ENCODE measurements around the gene RANBP17. TPM values are rescaled to one million over a fixed set of nuclear protein-coding genes. Genes with fewer than 3 reads are reported as not detected.
"Not testable (repeated sequence)": the region's sequence is repeated elsewhere in the genome, so short reads cannot be mapped to it uniquely, and the experiment has no call there.

RANBP17 gene
- total and polyA plus RNA-seq, 5 donors: 0.72 to 7.1 (median 5.7) TPM

GRCh38 chr5:170867825-170868224, 6.0 kb downstream of the RANBP17 start:
- no peak for ATAC-seq
- H3K27ac ChIP-seq (ENCODE audit: low read length): no peak overlapping the region
- DNase-seq: no peak
- peaks cover 1% of the 10 kb centered on the region for H3K4me1 ChIP-seq (ENCODE audit: control insufficient read depth, insufficient read depth, low read length)
- intact Hi-C loops (cut with DNase I): no loop called here
- no peaks in the 10 kb centered on the region for H3K27me3 ChIP-seq (ENCODE audit: control insufficient read depth, insufficient read depth)
- H3K9me3 ChIP-seq (ENCODE audit: control insufficient read depth, low read length): no peaks in the 10 kb centered on the region
- WGBS: 64% methylated on average over 1 of the region's 1 CpG
- no peak overlapping the region for H3K4me3 ChIP-seq (ENCODE audit: low read length)

- intact Hi-C loops (cut with DNase I); ATAC-seq; DNase-seq; H3K27ac ChIP-seq (ENCODE audit: low read length); H3K9me3 ChIP-seq (ENCODE audit: control insufficient read depth, low read length); H3K4me1 ChIP-seq (ENCODE audit: control insufficient read depth, insufficient read depth, low read length); H3K27me3 ChIP-seq (ENCODE audit: control insufficient read depth, insufficient read depth); H3K4me3 ChIP-seq (ENCODE audit: low read length): not testable (repeated sequence)
Measured at GRCh38 chr5:170870390-170870789, 8.6 kb downstream of the RANBP17 start.

GRCh38 chr5:170874017-170874416, 12.2 kb downstream of the RANBP17 start:
- H3K4me1 ChIP-seq (ENCODE audit: control insufficient read depth, insufficient read depth, low read length): no peaks in the 10 kb centered on the region
- no peak overlapping the region for H3K27ac ChIP-seq (ENCODE audit: low read length)
- ATAC-seq (no peak), DNase-seq (no peak)
- 97% methylated on average over 2 of the region's 2 CpGs for WGBS
- intact Hi-C loops (cut with DNase I): no loop called here
- H3K9me3 ChIP-seq (ENCODE audit: control insufficient read depth, low read length): no peaks in the 10 kb centered on the region
- H3K4me3 ChIP-seq (ENCODE audit: low read length): no peak overlapping the region
- H3K27me3 ChIP-seq (ENCODE audit: control insufficient read depth, insufficient read depth): no peaks in the 10 kb centered on the region

GRCh38 chr5:170875811-170876210, 14.0 kb downstream of the RANBP17 start:
- intact Hi-C loops (cut with DNase I): no loop called here
- Histone ChIP-seq H3K27me3 (ENCODE audit: control insufficient read depth, insufficient read depth) (no peaks in the 10 kb centered on the region), H3K27ac (ENCODE audit: low read length) (no peak overlapping the region), H3K4me3 (ENCODE audit: low read length) (no peak overlapping the region), H3K9me3 (ENCODE audit: control insufficient read depth, low read length) (no peaks in the 10 kb centered on the region), H3K4me1 (ENCODE audit: control insufficient read depth, insufficient read depth, low read length) (no peaks in the 10 kb centered on the region)
- no peak for DNase-seq
- WGBS: 96% methylated on average over 4 of the region's 4 CpGs
- no peak for ATAC-seq

GRCh38 chr5:170880084-170880483, 18.3 kb downstream of the RANBP17 start:
- Histone ChIP-seq H3K27me3 (ENCODE audit: control insufficient read depth, insufficient read depth) (no peaks in the 10 kb centered on the region), H3K9me3 (ENCODE audit: control insufficient read depth, low read length) (no peaks in the 10 kb centered on the region), H3K27ac (ENCODE audit: low read length) (no peak overlapping the region), H3K4me1 (ENCODE audit: control insufficient read depth, insufficient read depth, low read length) (no peaks in the 10 kb centered on the region), H3K4me3 (ENCODE audit: low read length) (no peak overlapping the region)
- WGBS: 85% methylated on average over 2 of the region's 2 CpGs
- intact Hi-C loops (cut with DNase I): no loop called here
- ATAC-seq (no peak), DNase-seq (no peak)

- no peaks in the 10 kb centered on the region for H3K27me3 ChIP-seq (ENCODE audit: control insufficient read depth, insufficient read depth)
- H3K4me3 ChIP-seq (ENCODE audit: low read length): no peak overlapping the region
- ATAC-seq (no peak), DNase-seq (no peak)
- no peak overlapping the region for H3K27ac ChIP-seq (ENCODE audit: low read length)
- H3K9me3 ChIP-seq (ENCODE audit: control insufficient read depth, low read length): no peaks in the 10 kb centered on the region
- WGBS: 96% methylated on average over 3 of the region's 3 CpGs
- intact Hi-C loops (cut with DNase I): no loop called here
- no peaks in the 10 kb centered on the region for H3K4me1 ChIP-seq (ENCODE audit: control insufficient read depth, insufficient read depth, low read length)
Measured at GRCh38 chr5:170882345-170882744, 20.5 kb downstream of the RANBP17 start.

- Histone ChIP-seq H3K27me3 (ENCODE audit: control insufficient read depth, insufficient read depth) (no peaks in the 10 kb centered on the region), H3K4me1 (ENCODE audit: control insufficient read depth, insufficient read depth, low read length) (no peaks in the 10 kb centered on the region), H3K4me3 (ENCODE audit: low read length) (no peak overlapping the region), H3K9me3 (ENCODE audit: control insufficient read depth, low read length) (no peaks in the 10 kb centered on the region), H3K27ac (ENCODE audit: low read length) (no peak overlapping the region)
- ATAC-seq: no peak
- intact Hi-C loops (cut with DNase I): no loop called here
- no peak for DNase-seq
Measured at GRCh38 chr5:170885256-170885655, 23.4 kb downstream of the RANBP17 start.

GRCh38 chr5:170885809-170886208, 24.0 kb downstream of the RANBP17 start:
- Histone ChIP-seq H3K27me3 (ENCODE audit: control insufficient read depth, insufficient read depth) (no peaks in the 10 kb centered on the region), H3K4me1 (ENCODE audit: control insufficient read depth, insufficient read depth, low read length) (no peaks in the 10 kb centered on the region), H3K9me3 (ENCODE audit: control insufficient read depth, low read length) (no peaks in the 10 kb centered on the region), H3K27ac (ENCODE audit: low read length) (no peak overlapping the region), H3K4me3 (ENCODE audit: low read length) (no peak overlapping the region)
- DNase-seq: no peak
- 79% methylated on average over 2 of the region's 2 CpGs for WGBS
- intact Hi-C loops (cut with DNase I): no loop called here
- no peak for ATAC-seq

GRCh38 chr5:170886210-170886894, 24.5 kb downstream of the RANBP17 start:
- intact Hi-C loops (cut with DNase I): no loop called here
- 93% methylated on average over 3 of the region's 3 CpGs for WGBS
- Histone ChIP-seq H3K4me1 (ENCODE audit: control insufficient read depth, insufficient read depth, low read length) (no peaks in the 10 kb centered on the region), H3K27me3 (ENCODE audit: control insufficient read depth, insufficient read depth) (no peaks in the 10 kb centered on the region), H3K27ac (ENCODE audit: low read length) (no peak overlapping the region), H3K9me3 (ENCODE audit: control insufficient read depth, low read length) (no peaks in the 10 kb centered on the region), H3K4me3 (ENCODE audit: low read length) (no peak overlapping the region)
- ATAC-seq (no peak), DNase-seq (no peak)

- 95% methylated on average over 2 of the region's 2 CpGs for WGBS
- H3K4me3 ChIP-seq (ENCODE audit: low read length): no peak overlapping the region
- intact Hi-C loops (cut with DNase I): no loop called here
Measured at GRCh38 chr5:170892196-170892595, 30.4 kb downstream of the RANBP17 start.

GRCh38 chr5:170894665-170895064, 32.8 kb downstream of the RANBP17 start:
- 25% methylated on average over 2 of the region's 2 CpGs for WGBS
- H3K4me3 ChIP-seq (ENCODE audit: low read length): no peak overlapping the region
- no peak overlapping the region for H3K27ac ChIP-seq (ENCODE audit: low read length)
- ATAC-seq (no peak), DNase-seq (no peak)
- H3K4me1 ChIP-seq (ENCODE audit: control insufficient read depth, insufficient read depth, low read length): no peaks in the 10 kb centered on the region
- no peaks in the 10 kb centered on the region for H3K9me3 ChIP-seq (ENCODE audit: control insufficient read depth, low read length)
- no peaks in the 10 kb centered on the region for H3K27me3 ChIP-seq (ENCODE audit: control insufficient read depth, insufficient read depth)
- intact Hi-C loops (cut with DNase I): no loop called here

More at GRCh38 chr5:170892196-170892595, 30.4 kb downstream of the RANBP17 start:
- no peaks in the 10 kb centered on the region for H3K4me1 ChIP-seq (ENCODE audit: control insufficient read depth, insufficient read depth, low read length)
- no peak for ATAC-seq
- no peaks in the 10 kb centered on the region for H3K27me3 ChIP-seq (ENCODE audit: control insufficient read depth, insufficient read depth)
- DNase-seq: no peak
- H3K9me3 ChIP-seq (ENCODE audit: control insufficient read depth, low read length): no peaks in the 10 kb centered on the region
- H3K27ac ChIP-seq (ENCODE audit: low read length): no peak overlapping the region

GRCh38 chr5:170896779-170897178, 35.0 kb downstream of the RANBP17 start:
- Histone ChIP-seq H3K9me3 (ENCODE audit: control insufficient read depth, low read length) (no peaks in the 10 kb centered on the region), H3K27me3 (ENCODE audit: control insufficient read depth, insufficient read depth) (no peaks in the 10 kb centered on the region), H3K4me1 (ENCODE audit: control insufficient read depth, insufficient read depth, low read length) (no peaks in the 10 kb centered on the region), H3K4me3 (ENCODE audit: low read length) (no peak overlapping the region), H3K27ac (ENCODE audit: low read length) (no peak overlapping the region)
- ATAC-seq (no peak), DNase-seq (peak; percentile 10 to 47 (median 30))
- intact Hi-C loops (cut with DNase I): no loop called here
- 62% methylated on average over 9 of the region's 9 CpGs for WGBS
